Activated B cell treated with CpG ODN at 0.5 μM for 24 hours (primary cell): ENCODE measurements around the gene HACE1. TPM values are rescaled to one million over a fixed set of nuclear protein-coding genes. Genes with fewer than 3 reads are reported as not detected.
"Not testable (repeated sequence)": the region's sequence is repeated elsewhere in the genome, so short reads cannot be mapped to it uniquely, and the experiment has no call there.

Experiments used
- ATAC-seq: fragments of 200-7000 bp; cut with Tn5 transposase; one replicate; pipeline ENCODE4 v1.10.0; 2021; ENCODE audit warnings: low read depth, mild to moderate bottlenecking, moderate library complexity
- CTCF ChIA-PET: fragments of 350-600 bp; sonication (Branson Sonifier 250); formaldehyde crosslinking; loops from one replicate; lab custom pipeline; 2021; ENCODE audit warnings: antibody characterized with exemption; lab: Charles Lee
- POLR2A ChIA-PET: fragments of 350-600 bp; sonication (Branson Sonifier 250); formaldehyde crosslinking; loops from one replicate; lab custom pipeline; 2021; ENCODE audit warnings: antibody characterized with exemption; lab: Charles Lee
- DNase-seq: peaks from one replicate; pipeline ENCODE4 v3.0.0; 2022
- H3K27ac Mint-ChIP-seq: one replicate; pipeline ENCODE4 v1.8.0; 2020; ENCODE audit warnings: mixed read lengths
- H3K27me3 Mint-ChIP-seq: one replicate; pipeline ENCODE4 v1.8.0; 2021; ENCODE audit warnings: mixed read lengths
- H3K36me3 Mint-ChIP-seq: one replicate; pipeline ENCODE4 v1.8.0; 2021; ENCODE audit warnings: low read depth, mixed read lengths
- H3K4me1 Mint-ChIP-seq: one replicate; pipeline ENCODE4 v1.8.0; 2021; ENCODE audit warnings: mixed read lengths
- H3K4me3 Mint-ChIP-seq: one replicate; pipeline ENCODE4 v1.8.0; 2020; ENCODE audit warnings: mild to moderate bottlenecking, mixed read lengths
- H3K9me3 Mint-ChIP-seq: one replicate; pipeline ENCODE4 v1.8.0; 2020; ENCODE audit warnings: mixed read lengths
- intact Hi-C: fragments of 100-400 bp; cut with micrococcal nuclease; formaldehyde crosslinking; loops from one replicate; pipeline ENCODE4 v1.15.1; 2024
- total RNA-seq: library from RNA; stranded (reverse); gene quantifications from 2 replicates; pipeline ENCODE4 v1.2.3, GENCODE V29; 2022
- TF ChIP-seq, protein P1 (sequence below): fragments of 200-600 bp; IDR thresholded peaks from one replicate; pipeline ENCODE4 v1.8.0; 2022; ENCODE audit warnings: antibody characterized with exemption, mild to moderate bottlenecking

The HACE1 gene, protein sequence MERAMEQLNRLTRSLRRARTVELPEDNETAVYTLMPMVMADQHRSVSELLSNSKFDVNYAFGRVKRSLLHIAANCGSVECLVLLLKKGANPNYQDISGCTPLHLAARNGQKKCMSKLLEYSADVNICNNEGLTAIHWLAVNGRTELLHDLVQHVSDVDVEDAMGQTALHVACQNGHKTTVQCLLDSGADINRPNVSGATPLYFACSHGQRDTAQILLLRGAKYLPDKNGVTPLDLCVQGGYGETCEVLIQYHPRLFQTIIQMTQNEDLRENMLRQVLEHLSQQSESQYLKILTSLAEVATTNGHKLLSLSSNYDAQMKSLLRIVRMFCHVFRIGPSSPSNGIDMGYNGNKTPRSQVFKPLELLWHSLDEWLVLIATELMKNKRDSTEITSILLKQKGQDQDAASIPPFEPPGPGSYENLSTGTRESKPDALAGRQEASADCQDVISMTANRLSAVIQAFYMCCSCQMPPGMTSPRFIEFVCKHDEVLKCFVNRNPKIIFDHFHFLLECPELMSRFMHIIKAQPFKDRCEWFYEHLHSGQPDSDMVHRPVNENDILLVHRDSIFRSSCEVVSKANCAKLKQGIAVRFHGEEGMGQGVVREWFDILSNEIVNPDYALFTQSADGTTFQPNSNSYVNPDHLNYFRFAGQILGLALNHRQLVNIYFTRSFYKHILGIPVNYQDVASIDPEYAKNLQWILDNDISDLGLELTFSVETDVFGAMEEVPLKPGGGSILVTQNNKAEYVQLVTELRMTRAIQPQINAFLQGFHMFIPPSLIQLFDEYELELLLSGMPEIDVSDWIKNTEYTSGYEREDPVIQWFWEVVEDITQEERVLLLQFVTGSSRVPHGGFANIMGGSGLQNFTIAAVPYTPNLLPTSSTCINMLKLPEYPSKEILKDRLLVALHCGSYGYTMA
- 7.1 and 7.8 TPM in 2 replicates for total RNA-seq

DNA sequence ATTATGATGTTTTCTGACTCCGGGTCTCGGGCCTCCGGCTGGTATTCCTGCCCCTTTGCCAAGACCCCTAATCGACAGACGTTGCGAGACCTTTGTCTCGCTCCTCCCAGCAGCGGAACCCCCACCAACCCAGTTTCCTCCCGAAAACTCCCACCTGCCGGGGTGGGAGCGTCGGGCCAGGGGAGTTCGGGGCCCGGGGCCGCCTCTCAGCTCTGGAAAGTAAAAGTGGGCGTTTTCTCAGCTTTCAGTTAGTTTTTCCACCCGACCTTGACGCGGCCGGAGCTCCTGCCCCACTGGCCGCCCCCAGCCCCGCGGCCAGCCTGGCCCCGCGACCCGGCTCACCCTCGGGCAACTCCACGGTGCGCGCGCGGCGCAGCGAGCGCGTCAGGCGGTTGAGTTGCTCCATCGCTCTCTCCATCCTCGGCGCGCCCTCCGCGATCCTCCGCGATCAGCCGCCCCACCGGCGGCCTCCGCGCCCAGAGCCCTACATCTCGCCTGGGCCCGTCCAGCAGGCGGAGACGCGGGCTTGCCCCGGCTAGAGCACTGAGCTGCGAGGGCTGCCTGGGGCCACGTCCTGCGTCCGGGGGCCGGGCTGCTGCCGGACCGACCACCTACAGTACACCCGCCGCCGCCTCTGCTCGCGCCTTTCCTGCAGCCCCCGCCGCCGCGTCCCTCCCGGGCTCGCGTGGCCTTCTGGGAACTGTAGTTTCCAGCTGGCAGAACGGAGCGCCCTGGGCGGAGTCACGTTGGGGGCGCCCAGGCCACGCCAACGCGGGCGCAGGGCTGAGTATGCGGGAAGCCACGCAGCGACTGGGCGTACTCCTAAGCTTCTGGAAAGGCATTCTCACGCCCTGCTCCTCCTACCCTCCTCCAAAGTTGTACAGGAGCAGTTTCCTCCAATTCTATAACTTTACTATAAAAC lies at the start of gene HACE1:
Gene HACE1, minus strand, starts transcription at position 695 of the 922 bp plus-strand sequence. Its CDS starts 277 bp downstream, at position 418.
- peak within 1 kb of the TSS; percentile 95 for H3K4me3 Mint-ChIP-seq
- no peaks in the 10 kb centered on the region for H3K9me3 Mint-ChIP-seq
- ChIA-PET CTCF (no interaction called here), POLR2A (interaction anchor here (0.6 kb wide), 1 partner anchor 10 kb away, joined by 3 read pairs; no protein-coding TSS in a partner anchor)
- H3K27me3 Mint-ChIP-seq, result peaks cover 9% of the 10 kb centered on the region
- H3K27ac Mint-ChIP-seq, result peak within 1 kb of the TSS; percentile 80
- peaks cover 2% of the 10 kb centered on the region for H3K36me3 Mint-ChIP-seq
- peak; percentile 86 for DNase-seq
- ATAC-seq, result peak; percentile 98
- TF ChIP-seq, protein P1, sequence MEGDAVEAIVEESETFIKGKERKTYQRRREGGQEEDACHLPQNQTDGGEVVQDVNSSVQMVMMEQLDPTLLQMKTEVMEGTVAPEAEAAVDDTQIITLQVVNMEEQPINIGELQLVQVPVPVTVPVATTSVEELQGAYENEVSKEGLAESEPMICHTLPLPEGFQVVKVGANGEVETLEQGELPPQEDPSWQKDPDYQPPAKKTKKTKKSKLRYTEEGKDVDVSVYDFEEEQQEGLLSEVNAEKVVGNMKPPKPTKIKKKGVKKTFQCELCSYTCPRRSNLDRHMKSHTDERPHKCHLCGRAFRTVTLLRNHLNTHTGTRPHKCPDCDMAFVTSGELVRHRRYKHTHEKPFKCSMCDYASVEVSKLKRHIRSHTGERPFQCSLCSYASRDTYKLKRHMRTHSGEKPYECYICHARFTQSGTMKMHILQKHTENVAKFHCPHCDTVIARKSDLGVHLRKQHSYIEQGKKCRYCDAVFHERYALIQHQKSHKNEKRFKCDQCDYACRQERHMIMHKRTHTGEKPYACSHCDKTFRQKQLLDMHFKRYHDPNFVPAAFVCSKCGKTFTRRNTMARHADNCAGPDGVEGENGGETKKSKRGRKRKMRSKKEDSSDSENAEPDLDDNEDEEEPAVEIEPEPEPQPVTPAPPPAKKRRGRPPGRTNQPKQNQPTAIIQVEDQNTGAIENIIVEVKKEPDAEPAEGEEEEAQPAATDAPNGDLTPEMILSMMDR, result no peak
- intact Hi-C loops, result loop anchor here (5.0 kb wide), 1 partner anchor 543 kb away; the partner anchor contains the start of gene PREP
- peaks cover 10% of the 10 kb centered on the region for H3K4me1 Mint-ChIP-seq

DNA sequence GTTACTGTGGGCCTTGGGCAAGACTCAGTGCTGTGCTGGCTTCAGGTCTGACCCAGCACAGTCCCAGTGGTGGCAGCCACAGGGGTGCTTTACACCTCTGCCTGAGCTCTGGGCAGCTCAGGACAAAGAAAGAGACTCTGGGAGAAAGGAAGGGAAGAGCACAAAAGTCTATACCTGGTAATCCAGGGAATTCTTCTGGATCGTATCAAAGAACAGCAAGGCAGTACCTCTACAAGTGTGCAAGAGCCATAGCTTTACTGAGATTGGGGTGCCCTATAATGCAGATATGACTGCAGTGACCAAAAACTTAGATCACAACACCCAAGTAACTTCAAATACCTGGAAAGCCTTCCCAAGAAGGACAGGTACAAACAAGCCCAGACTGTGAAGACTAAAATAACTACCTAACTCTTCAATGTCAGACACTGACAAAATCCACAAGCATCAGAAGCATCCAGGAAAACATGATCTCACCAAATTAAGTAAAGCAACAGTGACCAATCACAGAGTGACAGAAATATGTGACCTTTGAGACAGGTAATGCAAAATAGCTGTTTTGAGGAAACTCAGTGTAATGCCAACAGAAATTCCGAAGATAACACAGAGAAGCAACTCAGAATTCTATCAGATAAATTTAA lies 49.3 kb upstream of the HACE1 start:
- no peak for DNase-seq
- no peaks in the 10 kb centered on the region for H3K36me3 Mint-ChIP-seq
- H3K27ac Mint-ChIP-seq, result no peak overlapping the region
- H3K4me1 Mint-ChIP-seq, result no peaks in the 10 kb centered on the region
- intact Hi-C loops, result no loop called here
- ATAC-seq, result no peak
- H3K9me3 Mint-ChIP-seq, result peaks cover 2% of the 10 kb centered on the region
- POLR2A ChIA-PET, result no interaction called here
- CTCF ChIA-PET, result no interaction called here
- H3K4me3 Mint-ChIP-seq, result no peak overlapping the region
- H3K27me3 Mint-ChIP-seq, result peaks cover 18% of the 10 kb centered on the region
- TF ChIP-seq, protein P1, result no peak

DNA sequence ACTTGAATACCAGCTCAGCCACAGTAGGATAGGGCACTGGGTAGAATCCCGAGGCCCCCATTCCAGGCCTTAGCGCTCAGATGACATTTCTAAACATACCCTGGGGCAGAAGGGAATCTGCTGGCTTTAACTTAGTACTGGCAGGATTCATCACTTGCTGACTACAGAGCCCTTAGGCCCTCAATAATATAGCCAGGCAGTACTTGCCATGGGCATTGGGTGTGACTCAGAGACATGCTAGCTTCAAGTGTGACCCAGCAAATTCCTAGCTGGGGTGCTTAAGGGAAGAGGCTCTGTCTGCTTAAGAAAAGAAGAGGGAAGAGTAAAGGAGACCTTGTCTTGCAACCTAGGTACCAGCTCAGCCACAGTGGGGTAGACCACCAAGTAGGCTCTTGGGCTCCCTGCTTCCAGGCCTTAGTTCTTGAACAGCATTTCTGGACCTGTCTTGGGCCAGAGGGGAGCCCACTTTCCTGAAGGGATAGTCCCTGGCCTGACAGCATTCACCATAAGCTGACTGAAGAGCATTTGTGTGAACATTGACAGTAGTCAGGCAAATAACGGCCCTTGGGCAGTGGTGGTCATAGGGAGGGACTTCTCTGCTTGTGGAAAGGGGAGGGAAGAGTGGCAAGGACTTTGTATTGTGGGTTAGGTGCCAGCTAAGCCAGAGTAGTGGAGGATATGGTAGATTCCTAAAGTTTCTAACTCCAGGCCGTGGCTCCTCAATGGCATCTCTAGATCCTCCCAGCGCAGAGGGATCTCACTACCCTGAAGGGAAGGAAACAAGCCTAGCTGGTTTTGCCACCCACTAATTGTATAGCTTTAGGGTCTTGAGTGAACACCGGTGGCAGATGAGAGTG lies 48.5 kb upstream of the HACE1 start:
- Mint-ChIP-seq H3K27ac (no peak overlapping the region), H3K36me3 (no peaks in the 10 kb centered on the region), H3K4me1 (no peaks in the 10 kb centered on the region)

DNA sequence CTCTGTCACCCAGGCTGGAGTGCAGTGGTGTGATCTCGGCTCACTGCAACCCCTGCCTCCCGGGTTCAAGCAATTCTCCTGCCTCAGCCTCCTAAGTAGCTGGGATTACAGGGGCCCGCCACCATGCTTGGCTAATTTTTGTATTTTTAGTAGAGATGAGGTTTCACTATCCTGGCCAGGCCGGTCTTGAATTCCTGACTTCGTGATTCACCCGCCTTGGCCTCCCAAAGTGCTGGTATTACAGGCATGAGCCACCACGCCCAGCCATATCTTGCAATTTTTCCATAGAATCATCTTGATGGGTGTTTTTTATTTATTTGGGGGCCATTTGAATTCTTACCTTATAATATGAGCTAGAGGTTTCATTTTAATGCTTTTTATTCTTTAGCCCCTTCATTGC lies 39.2 kb upstream of the HACE1 start:
- H3K4me1 Mint-ChIP-seq, CTCF ChIA-PET: not testable (repeated sequence)

More for the DNA sequence above, 48.5 kb upstream of the HACE1 start:
- CTCF ChIA-PET, result no interaction called here
- H3K9me3 Mint-ChIP-seq, result peaks cover 2% of the 10 kb centered on the region
- no peak for DNase-seq
- no peak for ATAC-seq
- no peak overlapping the region for H3K4me3 Mint-ChIP-seq
- intact Hi-C loops, result no loop called here
- TF ChIP-seq, protein P1, result no peak
- POLR2A ChIA-PET, result no interaction called here
- peaks cover 18% of the 10 kb centered on the region for H3K27me3 Mint-ChIP-seq

More for the DNA sequence above, 39.2 kb upstream of the HACE1 start:
- ATAC-seq, H3K36me3 Mint-ChIP-seq, H3K27me3 Mint-ChIP-seq, H3K9me3 Mint-ChIP-seq, DNase-seq, intact Hi-C loops, H3K4me3 Mint-ChIP-seq, POLR2A ChIA-PET, H3K27ac Mint-ChIP-seq: not testable (repeated sequence)
